ENCODE measurements around the gene CREB3L2. TPM values are rescaled to one million over a fixed set of nuclear protein-coding genes. Genes with fewer than 3 reads are reported as not detected.
A peak's percentile ranks its signal among the peaks of the same experiment; 100 is the strongest.

Gene CREB3L2
- total RNA-seq, 1 experiment from 2014 or later, result 49.8 TPM

- Histone ChIP-seq H4K20me1 (ENCODE audit: insufficient read depth) (no peaks in the 10 kb centered on the region), H3K4me1 (ENCODE audit: control insufficient read depth in 1 of 2, insufficient read depth in 2 of 2, low read length in 2 of 2) (peaks cover 19 to 50% of the 10 kb centered on the region in 2 experiments), H3K9ac (ENCODE audit: low read length) (no peak overlapping the region), H3K4me3 (replicated peaks in 1 of 2; ENCODE audit: low read depth in 1 of 2, low read length in 2 of 2) (no peak overlapping the region), H3K79me2 (ENCODE audit: insufficient read depth, low read length) (no peaks in the 10 kb centered on the region), H3K36me3 (ENCODE audit: control insufficient read depth in 1 of 2, insufficient read depth in 2 of 2, low read length in 2 of 2) (no peaks in the 10 kb centered on the region), H3K9me2 (ENCODE audit: insufficient read depth) (no peaks in the 10 kb centered on the region), H2AFZ (ENCODE audit: low read depth, low read length, poor library complexity, severe bottlenecking) (no peak overlapping the region), H3K27me3 (ENCODE audit: insufficient read depth, low read length) (no peaks in the 10 kb centered on the region), H3K27ac (ENCODE audit: low read depth, low read length) (no peak overlapping the region), H3K4me2 (ENCODE audit: low read length) (peak overlapping the region; percentile 32), H3K9me3 (ENCODE audit: control insufficient read depth in 1 of 2, insufficient read depth in 1 of 2, low read depth in 1 of 2, low read length in 2 of 2) (no peaks in the 10 kb centered on the region)
- BruUV-seq (replicated peaks), result no TSS peak
- RAD21 ChIA-PET (ENCODE audit: low non-redundant PET in 1 of 2, low total read pairs in 2 of 2, uncharacterized antibody in 2 of 2, unreplicated experiment in 2 of 2), result no interaction called here
- ATAC-seq, result no peak
- no peak for DNase-seq (ENCODE audit: low read depth, low spot score)
- POLR2A ChIA-PET, result no interaction called here
- intact Hi-C loops (cut with micrococcal nuclease), result no loop called here
- TF ChIP-seq CBX3 (IDR thresholded peaks at IDR 0.05; ENCODE audit: low read depth) (no peak), POLR2A (IDR thresholded peaks at IDR 0.05; ENCODE audit: borderline replicate concordance, extremely low read depth, insufficient read depth, insufficient read length) (no peak), EZH2phosphoT487 (IDR thresholded peaks at IDR 0.05; ENCODE audit: borderline replicate concordance) (no peak), ATF3 (IDR thresholded peaks at IDR 0.05) (no peak), ELF1 (IDR thresholded peaks at IDR 0.05; ENCODE audit: borderline replicate concordance, low read depth) (no peak), SRF (IDR thresholded peaks at IDR 0.05; ENCODE audit: low read depth) (no peak), ZFX (IDR thresholded peaks at IDR 0.05) (no peak), REST (IDR thresholded peaks at IDR 0.05; ENCODE audit: low read depth) (no peak), MAX (IDR thresholded peaks at IDR 0.05) (no peak), ZNF274 (IDR thresholded peaks at IDR 0.05; ENCODE audit: low read depth, low read length) (no peak), EZH2 (IDR thresholded peaks at IDR 0.05) (no peak), POLR2AphosphoS5 (IDR thresholded peaks at IDR 0.05; ENCODE audit: low read depth, low read length) (no peak), TCF7L2 (IDR thresholded peaks at IDR 0.05; ENCODE audit: borderline replicate concordance, extremely low read depth, insufficient read depth, insufficient read length) (no peak), YY1 (IDR thresholded peaks at IDR 0.05; ENCODE audit: extremely low read depth, insufficient replicate concordance, low read depth, low read length) (no peak), FOSL1 (IDR thresholded peaks at IDR 0.05; ENCODE audit: low read depth) (no peak)
- CTCF ChIA-PET, result no interaction called here
Measured at GRCh38 chr7:137951700-137952425, 50.0 kb downstream of the CREB3L2 start.

Data from HCT116 (cell line).